ENCODE data around the gene TIGD1. TPM values are rescaled to one million over a fixed set of nuclear protein-coding genes. Genes with fewer than 3 reads are reported as not detected.

TIGD1 gene
- total RNA-seq, 2 experiments from 2014 or later, result 18.5 to 27.8 TPM

GRCh38 chr2:232519581-232520438, 30.5 kb downstream of the TIGD1 start, which contains the start of gene PRSS56:
Gene PRSS56, plus strand, starts transcription at chr2:232520388. Its CDS starts 211 bp downstream, at chr2:232520599.
- no peaks in the 10 kb centered on the region for H3K9me3 ChIP-seq (ENCODE audit: low read length)
- H3K27ac ChIP-seq (ENCODE audit: low read depth, low read length, poor library complexity, severe bottlenecking), result no peak within 1 kb of the TSS
- no peak within 1 kb of the TSS for H3K4me2 ChIP-seq (ENCODE audit: low read length)
- ChIA-PET POLR2A (no interaction called here), CTCF (ENCODE audit: unreplicated experiment) (interaction anchor here (0.5 kb wide), 1 partner anchor 49 kb away, joined by 3 read pairs; no protein-coding TSS in a partner anchor)
- no peaks in the 10 kb centered on the region for H3K36me3 ChIP-seq (ENCODE audit: insufficient read depth, low read length)
- no peaks in the 10 kb centered on the region for H3K9me2 ChIP-seq (ENCODE audit: insufficient read depth, low read length)
- no peak within 1 kb of the TSS for H3K4me3 ChIP-seq (ENCODE audit: low read depth, low read length, poor library complexity, severe bottlenecking)
- H3K4me1 ChIP-seq (ENCODE audit: insufficient read depth, low read length, poor library complexity, severe bottlenecking), result no peaks in the 10 kb centered on the region
- no peaks in the 10 kb centered on the region for H3K79me2 ChIP-seq (ENCODE audit: insufficient read depth, low read depth, low read length)
- no peak for TF ChIP-seq EZH2phosphoT487 (IDR thresholded peaks at IDR 0.05; ENCODE audit: borderline replicate concordance, low read depth, low read length)
- TF ChIP-seq CTCF (conservative IDR thresholded peaks at IDR 0.05; ENCODE audit: low read length), result no peak
- intact Hi-C loops (cut with micrococcal nuclease; ENCODE audit: unreplicated experiment), result loop anchor here (5.0 to 10.0 kb wide), 2 partner anchors 155 to 193 kb away; no protein-coding TSS in a partner anchor
- no TSS peak for BruUV-seq (replicated peaks)
- no peak for DNase-seq (ENCODE audit: low spot score)
- H2AFZ ChIP-seq (ENCODE audit: low read length), result no peak within 1 kb of the TSS
- no peaks in the 10 kb centered on the region for H4K20me1 ChIP-seq (ENCODE audit: insufficient read depth, low read length)

GRCh38 chr2:232518844-232519243, 31.5 kb downstream of the TIGD1 start:
- H2AFZ ChIP-seq (ENCODE audit: low read length), result no peak overlapping the region
- ChIA-PET POLR2A (no interaction called here), CTCF (ENCODE audit: unreplicated experiment) (no interaction called here)
- intact Hi-C loops (cut with micrococcal nuclease; ENCODE audit: unreplicated experiment), result no loop called here
- TF ChIP-seq CTCF (conservative IDR thresholded peaks at IDR 0.05; ENCODE audit: low read length), result no peak
- no peak for TF ChIP-seq EZH2phosphoT487 (IDR thresholded peaks at IDR 0.05; ENCODE audit: borderline replicate concordance, low read depth, low read length)
- no peaks in the 10 kb centered on the region for H3K9me3 ChIP-seq (ENCODE audit: low read length)
- no peaks in the 10 kb centered on the region for H3K4me1 ChIP-seq (ENCODE audit: insufficient read depth, low read length, poor library complexity, severe bottlenecking)
- no peaks in the 10 kb centered on the region for H3K9me2 ChIP-seq (ENCODE audit: insufficient read depth, low read length)
- H3K4me3 ChIP-seq (ENCODE audit: low read depth, low read length, poor library complexity, severe bottlenecking), result no peak overlapping the region
- H3K27ac ChIP-seq (ENCODE audit: low read depth, low read length, poor library complexity, severe bottlenecking), result no peak overlapping the region
- no peak overlapping the region for H3K4me2 ChIP-seq (ENCODE audit: low read length)
- no peak for DNase-seq (ENCODE audit: low spot score)
- no peaks in the 10 kb centered on the region for H3K79me2 ChIP-seq (ENCODE audit: insufficient read depth, low read depth, low read length)
- no peaks in the 10 kb centered on the region for H4K20me1 ChIP-seq (ENCODE audit: insufficient read depth, low read length)
- H3K36me3 ChIP-seq (ENCODE audit: insufficient read depth, low read length), result no peaks in the 10 kb centered on the region
- BruUV-seq (replicated peaks), result no TSS peak

- H3K9me3 ChIP-seq (ENCODE audit: low read length), result no peaks in the 10 kb centered on the region
- no peaks in the 10 kb centered on the region for H3K9me2 ChIP-seq (ENCODE audit: insufficient read depth, low read length)
- H3K79me2 ChIP-seq (ENCODE audit: insufficient read depth, low read depth, low read length), result no peaks in the 10 kb centered on the region
- no peak overlapping the region for H3K27ac ChIP-seq (ENCODE audit: low read depth, low read length, poor library complexity, severe bottlenecking)
- H2AFZ ChIP-seq (ENCODE audit: low read length), result no peak overlapping the region
- H3K36me3 ChIP-seq (ENCODE audit: insufficient read depth, low read length), result no peaks in the 10 kb centered on the region
- no peak overlapping the region for H3K4me2 ChIP-seq (ENCODE audit: low read length)
- no TSS peak for BruUV-seq (replicated peaks)
- DNase-seq (ENCODE audit: low spot score), result no peak
- ChIA-PET CTCF (ENCODE audit: unreplicated experiment) (interaction anchor here (0.7 kb wide), 1 partner anchor 938 kb away, joined by 3 read pairs; no protein-coding TSS in a partner anchor), POLR2A (interaction anchor here (0.6 kb wide), 1 partner anchor 146 kb away, joined by 4 read pairs; no protein-coding TSS in a partner anchor)
- no peak for TF ChIP-seq CTCF (conservative IDR thresholded peaks at IDR 0.05; ENCODE audit: low read length)
- H4K20me1 ChIP-seq (ENCODE audit: insufficient read depth, low read length), result no peaks in the 10 kb centered on the region
- intact Hi-C loops (cut with micrococcal nuclease; ENCODE audit: unreplicated experiment), result no loop called here
- no peaks in the 10 kb centered on the region for H3K4me1 ChIP-seq (ENCODE audit: insufficient read depth, low read length, poor library complexity, severe bottlenecking)
- no peak overlapping the region for H3K4me3 ChIP-seq (ENCODE audit: low read depth, low read length, poor library complexity, severe bottlenecking)
Observed at GRCh38 chr2:232516551-232516950, 33.8 kb downstream of the TIGD1 start.
